Subcutaneous adipose tissue (tissue), 4 donors: ENCODE data around the gene TCF20. TPM values are rescaled to one million over a fixed set of nuclear protein-coding genes. Genes with fewer than 3 reads are reported as not detected.

Experiments
- total RNA-seq, 4 donors: library from RNA; depleted of rRNA; stranded (reverse); fragments of >200 nt; gene quantifications; one replicate each; pipeline ENCODE4 v1.1.0, GENCODE V29; 2016
- TF ChIP-seq, protein P1 (sequence below): fragments of 450-650 bp; IDR thresholded peaks from one replicate; pipeline ENCODE4 v1.5.1; 2016; ENCODE audit warnings: low read depth, mild to moderate bottlenecking, control low read depth, antibody characterized with exemption, moderate library complexity

Gene TCF20
- total RNA-seq, 4 donors from 2014 or later, result 17.8 to 25.6 (median 22.4) TPM

DNA sequence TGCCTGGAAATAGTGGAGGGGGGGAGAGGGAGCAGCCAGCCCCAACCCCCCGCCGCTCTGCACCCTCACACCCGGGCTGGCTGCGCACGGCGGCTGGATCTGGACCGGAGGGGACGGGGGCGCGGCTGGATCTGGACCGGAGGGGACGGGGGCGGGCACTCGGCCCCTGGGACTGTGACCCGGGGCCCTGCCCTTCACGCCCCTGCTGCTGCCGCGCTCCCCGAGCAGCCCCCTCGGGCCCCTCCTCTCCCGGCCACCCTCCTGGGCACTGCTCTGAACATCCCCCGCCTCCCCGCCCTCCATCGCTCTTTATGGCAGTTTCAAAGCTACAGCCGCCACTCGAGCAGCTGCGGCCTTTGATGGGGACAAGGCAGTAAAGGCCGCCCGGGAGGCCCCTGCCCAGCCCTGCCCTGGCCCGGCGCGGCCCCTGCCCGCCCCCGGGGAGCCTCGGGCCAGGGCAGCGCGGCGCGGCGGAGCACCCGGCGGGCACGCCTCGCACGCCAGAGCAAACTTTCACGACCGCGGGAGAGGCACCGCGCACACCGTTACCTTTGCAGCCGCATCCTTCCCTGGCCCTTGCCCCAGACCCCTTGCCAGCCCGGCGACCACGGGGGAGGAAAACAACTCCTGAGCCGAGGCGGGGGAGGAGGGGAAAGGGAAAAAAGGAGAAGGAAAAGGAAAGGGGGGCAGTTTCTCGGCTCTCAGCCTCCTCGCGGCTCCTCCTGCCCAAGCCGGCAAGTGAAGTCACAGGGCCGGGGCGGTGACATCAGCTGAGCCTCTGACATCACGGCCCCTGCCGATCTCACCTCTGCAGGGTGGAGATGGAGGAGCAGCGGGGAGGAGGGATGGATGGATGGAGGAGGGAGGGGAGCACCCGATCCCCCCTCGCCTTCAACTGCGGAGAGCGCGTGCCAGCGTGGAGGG, 13.1 kb upstream of the TCF20 start:
- TF ChIP-seq, protein P1, sequence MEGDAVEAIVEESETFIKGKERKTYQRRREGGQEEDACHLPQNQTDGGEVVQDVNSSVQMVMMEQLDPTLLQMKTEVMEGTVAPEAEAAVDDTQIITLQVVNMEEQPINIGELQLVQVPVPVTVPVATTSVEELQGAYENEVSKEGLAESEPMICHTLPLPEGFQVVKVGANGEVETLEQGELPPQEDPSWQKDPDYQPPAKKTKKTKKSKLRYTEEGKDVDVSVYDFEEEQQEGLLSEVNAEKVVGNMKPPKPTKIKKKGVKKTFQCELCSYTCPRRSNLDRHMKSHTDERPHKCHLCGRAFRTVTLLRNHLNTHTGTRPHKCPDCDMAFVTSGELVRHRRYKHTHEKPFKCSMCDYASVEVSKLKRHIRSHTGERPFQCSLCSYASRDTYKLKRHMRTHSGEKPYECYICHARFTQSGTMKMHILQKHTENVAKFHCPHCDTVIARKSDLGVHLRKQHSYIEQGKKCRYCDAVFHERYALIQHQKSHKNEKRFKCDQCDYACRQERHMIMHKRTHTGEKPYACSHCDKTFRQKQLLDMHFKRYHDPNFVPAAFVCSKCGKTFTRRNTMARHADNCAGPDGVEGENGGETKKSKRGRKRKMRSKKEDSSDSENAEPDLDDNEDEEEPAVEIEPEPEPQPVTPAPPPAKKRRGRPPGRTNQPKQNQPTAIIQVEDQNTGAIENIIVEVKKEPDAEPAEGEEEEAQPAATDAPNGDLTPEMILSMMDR, result no peak

DNA sequence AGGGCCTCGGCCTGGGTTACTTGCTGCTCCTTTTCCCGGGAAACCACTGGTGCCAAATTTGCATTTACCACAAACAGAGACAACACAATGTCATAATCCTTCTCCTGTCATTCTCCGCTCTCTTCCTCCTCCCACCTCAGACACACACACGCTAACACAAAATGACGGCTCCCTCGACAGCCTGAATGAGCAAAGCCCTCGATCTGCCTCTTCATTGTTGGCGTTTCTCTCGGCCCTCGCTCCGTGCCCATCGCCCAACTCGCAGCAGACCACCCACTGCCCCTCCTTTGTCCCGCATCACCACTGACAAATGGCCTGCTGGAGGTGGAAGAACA, 12.5 kb upstream of the TCF20 start:
- TF ChIP-seq, protein P1, result no peak

DNA sequence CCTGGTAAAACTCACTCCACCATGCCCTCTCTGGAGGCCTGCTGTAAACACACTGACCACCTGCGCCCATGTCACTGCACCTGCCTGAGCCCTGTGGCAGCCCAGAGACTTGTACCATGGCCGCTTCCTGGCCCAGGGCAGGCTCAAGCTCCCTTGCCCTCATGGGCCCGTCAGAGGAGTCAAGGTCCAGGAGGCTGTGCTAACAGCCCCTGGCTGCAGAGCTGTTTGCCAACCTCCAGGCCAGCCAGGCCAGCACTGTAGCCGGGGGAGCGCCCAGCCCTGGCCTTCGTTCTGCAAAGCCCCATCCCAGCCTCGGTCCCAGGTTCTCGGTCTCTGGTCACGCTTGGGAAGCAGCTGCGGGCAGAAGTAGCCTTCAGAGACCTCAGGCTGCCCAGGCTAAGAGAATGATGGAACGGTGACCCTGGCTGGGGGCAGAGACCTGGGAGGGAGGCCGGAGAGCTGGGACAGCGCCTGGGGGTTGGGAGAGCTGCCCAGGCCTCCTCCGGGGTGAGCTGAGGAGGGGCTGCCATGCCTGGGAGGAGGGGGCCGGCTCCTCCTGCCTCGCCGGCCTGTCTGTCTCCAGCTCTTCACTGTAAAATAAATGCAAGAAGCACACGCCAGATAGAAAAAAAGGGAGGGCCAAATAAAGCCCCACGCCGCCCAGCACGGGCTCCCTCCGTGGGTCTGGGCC, 11.9 kb upstream of the TCF20 start:
- TF ChIP-seq, protein P1, result no peak

DNA sequence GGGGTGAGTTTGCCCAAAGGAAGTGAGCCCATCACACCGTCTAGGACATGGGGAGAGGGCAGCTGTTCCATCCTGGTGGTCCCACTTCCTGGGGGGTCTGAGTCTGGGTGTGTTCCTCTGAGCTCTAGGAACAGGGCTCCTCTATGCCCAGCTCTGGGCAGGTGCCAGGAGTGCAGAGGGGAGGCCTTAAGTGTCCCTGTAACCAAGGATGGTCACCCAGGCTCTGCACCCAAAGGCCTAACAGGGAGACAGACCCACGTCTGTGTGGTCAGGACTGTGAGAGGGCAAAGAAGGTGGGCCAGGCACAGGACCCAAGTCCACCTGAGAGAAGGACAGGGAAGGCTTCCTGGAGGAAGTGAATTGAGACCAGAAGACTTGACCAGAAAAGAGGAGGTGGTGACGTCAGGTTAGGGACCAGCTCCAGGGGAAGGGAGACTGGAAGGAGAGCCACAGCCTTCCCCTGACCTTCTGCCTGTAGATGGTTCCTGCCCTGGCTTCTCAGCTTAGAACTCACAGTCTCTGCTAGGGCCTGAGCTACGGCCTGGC, 11.3 kb upstream of the TCF20 start:
- TF ChIP-seq, protein P1, result no peak

DNA sequence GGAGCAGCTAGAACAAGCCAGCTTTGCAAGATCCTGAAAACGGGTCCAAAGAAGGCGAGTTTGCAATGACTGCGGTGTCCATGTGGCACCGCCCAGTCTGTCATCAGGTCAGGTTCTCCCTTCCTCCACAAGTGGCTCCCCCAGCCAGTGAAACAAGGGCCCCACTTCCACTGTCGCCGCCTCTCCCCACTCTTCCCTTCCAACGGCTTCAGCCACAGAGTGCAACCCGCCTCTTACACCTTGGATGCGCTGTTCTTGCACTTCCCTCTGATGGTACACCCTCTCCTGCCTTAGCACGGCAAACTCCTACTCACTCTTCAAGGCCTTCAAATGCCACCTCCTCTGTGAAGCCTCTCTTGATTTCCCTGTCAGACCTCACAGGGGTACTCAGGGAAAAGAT, 10.8 kb upstream of the TCF20 start:
- TF ChIP-seq, protein P1, result no peak

DNA sequence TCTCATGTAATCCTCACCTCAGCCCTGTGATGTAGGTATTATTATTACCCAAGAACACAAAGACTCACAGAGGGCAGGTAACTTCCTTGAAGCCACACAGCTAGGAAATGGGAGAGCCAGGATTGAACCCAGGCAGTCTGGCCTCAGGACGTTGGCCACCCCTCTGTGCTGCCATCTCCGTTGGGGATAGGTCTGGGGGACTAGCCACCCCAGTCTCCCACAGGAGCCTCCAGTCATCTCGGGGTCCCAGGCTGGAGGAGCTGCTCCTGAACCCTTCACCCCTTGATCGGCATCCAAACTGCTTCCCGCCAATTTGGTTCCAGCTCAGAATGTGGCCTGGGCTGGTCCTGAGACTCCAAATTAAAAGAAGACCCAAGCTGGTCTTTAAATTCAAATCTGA, 10.4 kb upstream of the TCF20 start:
- TF ChIP-seq, protein P1, result no peak

DNA sequence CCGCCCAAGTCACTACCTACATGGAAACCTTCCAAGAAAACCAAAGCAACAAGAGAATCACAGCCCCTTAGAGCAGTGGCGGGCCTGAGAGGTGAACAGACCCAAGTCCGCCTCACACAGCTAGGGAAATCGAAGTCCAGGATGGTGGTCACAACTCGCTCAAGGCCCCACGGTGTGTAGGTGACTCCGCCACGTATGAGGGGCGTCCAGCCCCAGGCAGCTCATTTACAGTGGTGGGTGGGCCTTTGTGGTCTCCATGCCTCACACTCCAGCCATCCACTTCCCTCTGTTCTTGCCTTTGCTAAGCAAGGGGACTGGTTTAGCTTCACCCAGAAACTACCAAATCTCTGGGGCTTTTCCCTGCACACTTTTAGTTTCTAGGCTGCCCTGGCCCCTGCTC, 9.7 kb upstream of the TCF20 start:
- TF ChIP-seq, protein P1, result no peak
